ENCODE data around the gene COPZ1. TPM values are rescaled to one million over a fixed set of nuclear protein-coding genes. Genes with fewer than 3 reads are reported as not detected.

The COPZ1 gene
- total and polyA plus RNA-seq, 9 of the 15 experiments (the other 6 are each of a cell fraction or from before 2014, with no cell fraction given), result 137 to 487 (median 233) TPM

DNA sequence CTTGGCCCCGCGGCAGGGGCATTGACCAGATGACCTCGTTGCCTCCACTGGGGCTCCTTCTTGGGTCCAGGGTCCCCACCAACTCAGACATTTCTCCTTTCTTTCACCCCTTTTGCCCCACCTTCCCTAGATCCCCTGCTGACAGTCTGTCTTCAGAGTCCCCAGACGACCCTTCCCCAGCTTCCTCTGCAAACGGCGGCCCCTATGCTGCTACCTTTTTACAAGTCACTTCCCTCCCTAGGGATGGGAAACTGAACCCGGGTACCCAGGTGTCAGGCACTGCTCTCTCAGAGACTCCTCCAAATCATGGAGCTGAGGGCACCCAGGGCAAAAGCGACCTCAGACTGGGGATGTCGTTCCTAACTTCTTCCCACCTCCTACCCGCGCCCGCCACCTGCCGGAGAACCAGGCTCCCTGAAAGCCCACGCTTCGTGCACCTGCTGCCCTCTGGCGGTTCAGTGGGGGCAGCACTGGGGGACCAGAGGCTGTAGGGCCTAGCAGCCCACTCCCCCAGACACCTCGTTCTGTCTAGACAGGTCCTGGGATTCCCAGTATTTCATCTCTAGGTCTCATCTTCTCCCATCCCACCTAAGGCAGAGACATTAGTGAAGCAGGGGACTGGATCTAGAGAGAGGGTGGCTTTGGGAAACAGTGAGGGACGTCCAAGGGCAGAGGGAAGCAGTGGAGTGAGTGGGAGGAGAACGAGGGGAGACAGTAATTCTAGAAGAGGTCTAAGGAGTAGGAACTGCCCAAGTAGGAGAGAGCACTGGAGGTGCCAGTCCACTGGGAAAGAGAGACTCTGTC, 54.7 kb downstream of the COPZ1 start (continued):
- TF ChIP-seq, protein P1, sequence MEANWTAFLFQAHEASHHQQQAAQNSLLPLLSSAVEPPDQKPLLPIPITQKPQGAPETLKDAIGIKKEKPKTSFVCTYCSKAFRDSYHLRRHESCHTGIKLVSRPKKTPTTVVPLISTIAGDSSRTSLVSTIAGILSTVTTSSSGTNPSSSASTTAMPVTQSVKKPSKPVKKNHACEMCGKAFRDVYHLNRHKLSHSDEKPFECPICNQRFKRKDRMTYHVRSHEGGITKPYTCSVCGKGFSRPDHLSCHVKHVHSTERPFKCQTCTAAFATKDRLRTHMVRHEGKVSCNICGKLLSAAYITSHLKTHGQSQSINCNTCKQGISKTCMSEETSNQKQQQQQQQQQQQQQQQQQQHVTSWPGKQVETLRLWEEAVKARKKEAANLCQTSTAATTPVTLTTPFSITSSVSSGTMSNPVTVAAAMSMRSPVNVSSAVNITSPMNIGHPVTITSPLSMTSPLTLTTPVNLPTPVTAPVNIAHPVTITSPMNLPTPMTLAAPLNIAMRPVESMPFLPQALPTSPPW (CRISPR knock-in tag; IDR thresholded peaks at IDR 0.05), result no peak
- TF ChIP-seq E2F3 (CRISPR knock-in tag; IDR thresholded peaks at IDR 0.05) (no peak), CBX5 (IDR thresholded peaks at IDR 0.05; ENCODE audit: borderline replicate concordance, low read depth) (no peak), CREB1 (IDR thresholded peaks at IDR 0.05) (peak; percentile 17; the same call in 1 of the 2 replicates), CREB1 (CRISPR knock-in tag; IDR thresholded peaks at IDR 0.05) (peak; percentile 68), SOX6 (IDR thresholded peaks at IDR 0.05) (peak; percentile 21; the same call in 1 of the 2 replicates), MEIS2 (IDR thresholded peaks at IDR 0.05; ENCODE audit: partially characterized antibody) (no peak), MAFG (tag; conservative IDR thresholded peaks at IDR 0.05) (no peak), POLR2AphosphoS5 (IDR thresholded peaks at IDR 0.05; ENCODE audit: control insufficient read depth, insufficient read depth, low read depth, low read length) (no peak), ZNF263 (CRISPR knock-in tag; IDR thresholded peaks at IDR 0.05; ENCODE audit: borderline replicate concordance) (peak; percentile 37; the same call in 1 of the 2 replicates), TCF7L2 (IDR thresholded peaks at IDR 0.05; ENCODE audit: low read depth, low read length) (no peak), SP2 (IDR thresholded peaks at IDR 0.05; ENCODE audit: extremely low read depth, low read depth, low read length, poor library complexity, severe bottlenecking) (no peak), ZNF224 (CRISPR knock-in tag; IDR thresholded peaks at IDR 0.05) (no peak), ZNF79 (CRISPR knock-in tag; IDR thresholded peaks at IDR 0.05; ENCODE audit: low read depth) (no peak), HMGN3 (IDR thresholded peaks at IDR 0.05; ENCODE audit: borderline replicate concordance, extremely low read depth, insufficient read length, low read depth, low read length) (no peak), MECOM (CRISPR knock-in tag; IDR thresholded peaks at IDR 0.05) (no peak), CHCHD3 (CRISPR knock-in tag; IDR thresholded peaks at IDR 0.05) (no peak), SRSF1 (IDR thresholded peaks at IDR 0.05; ENCODE audit: low read depth, low read length) (no peak), RAD21 (CRISPR knock-in tag; conservative IDR thresholded peaks at IDR 0.05 in 1 of 2, IDR thresholded peaks at IDR 0.05 in 1 of 2) (peak; percentile 89 to 96), ARHGAP35 (IDR thresholded peaks at IDR 0.05; ENCODE audit: partially characterized antibody) (no peak), TEAD4 (IDR thresholded peaks at IDR 0.05; ENCODE audit: low read length) (no peak; the same call in 1 of the 2 replicates), TEAD4 (CRISPR knock-in tag; IDR thresholded peaks at IDR 0.05; ENCODE audit: borderline replicate concordance) (no peak)
- TF ChIP-seq, protein P2, sequence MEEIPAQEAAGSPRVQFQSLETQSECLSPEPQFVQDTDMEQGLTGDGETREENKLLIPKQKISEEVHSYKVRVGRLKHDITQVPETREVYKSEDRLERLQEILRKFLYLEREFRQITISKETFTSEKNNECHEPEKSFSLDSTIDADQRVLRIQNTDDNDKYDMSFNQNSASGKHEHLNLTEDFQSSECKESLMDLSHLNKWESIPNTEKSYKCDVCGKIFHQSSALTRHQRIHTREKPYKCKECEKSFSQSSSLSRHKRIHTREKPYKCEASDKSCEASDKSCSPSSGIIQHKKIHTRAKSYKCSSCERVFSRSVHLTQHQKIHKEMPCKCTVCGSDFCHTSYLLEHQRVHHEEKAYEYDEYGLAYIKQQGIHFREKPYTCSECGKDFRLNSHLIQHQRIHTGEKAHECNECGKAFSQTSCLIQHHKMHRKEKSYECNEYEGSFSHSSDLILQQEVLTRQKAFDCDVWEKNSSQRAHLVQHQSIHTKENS (CRISPR knock-in tag; IDR thresholded peaks at IDR 0.05), result no peak
- TF ChIP-seq, protein P3, sequence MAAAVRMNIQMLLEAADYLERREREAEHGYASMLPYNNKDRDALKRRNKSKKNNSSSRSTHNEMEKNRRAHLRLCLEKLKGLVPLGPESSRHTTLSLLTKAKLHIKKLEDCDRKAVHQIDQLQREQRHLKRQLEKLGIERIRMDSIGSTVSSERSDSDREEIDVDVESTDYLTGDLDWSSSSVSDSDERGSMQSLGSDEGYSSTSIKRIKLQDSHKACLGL (CRISPR knock-in tag; IDR thresholded peaks at IDR 0.05; ENCODE audit: borderline replicate concordance, poor library complexity, severe bottlenecking), result no peak
- TF ChIP-seq, protein P4, sequence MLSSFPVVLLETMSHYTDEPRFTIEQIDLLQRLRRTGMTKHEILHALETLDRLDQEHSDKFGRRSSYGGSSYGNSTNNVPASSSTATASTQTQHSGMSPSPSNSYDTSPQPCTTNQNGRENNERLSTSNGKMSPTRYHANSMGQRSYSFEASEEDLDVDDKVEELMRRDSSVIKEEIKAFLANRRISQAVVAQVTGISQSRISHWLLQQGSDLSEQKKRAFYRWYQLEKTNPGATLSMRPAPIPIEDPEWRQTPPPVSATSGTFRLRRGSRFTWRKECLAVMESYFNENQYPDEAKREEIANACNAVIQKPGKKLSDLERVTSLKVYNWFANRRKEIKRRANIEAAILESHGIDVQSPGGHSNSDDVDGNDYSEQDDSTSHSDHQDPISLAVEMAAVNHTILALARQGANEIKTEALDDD (IDR thresholded peaks at IDR 0.05), result no peak
